Thoracic aorta endothelial cell (primary cell): ENCODE measurements around the gene ASB2. TPM values are rescaled to one million over a fixed set of nuclear protein-coding genes. Genes with fewer than 3 reads are reported as not detected.

ENCODE experiments used
- small RNA-seq: library from RNA; depleted of rRNA; stranded (forward); fragments of <200 nt; gene quantifications from one replicate; pipeline ENCODE3, GENCODE V24; 2012
- total RNA-seq: library from RNA; depleted of rRNA; stranded (reverse); fragments of >200 nt; gene quantifications from 2 replicates; pipeline ENCODE4 v1.2.3, GENCODE V29; 2012

ASB2 gene
- not detected in 2 replicates for total RNA-seq

GRCh38 chr14:93976477-93977057 is at the start of gene ASB2:
TSS of gene ASB2 (minus strand) at chr14:93976570. CDS start at chr14:93964539, 12,031 bp downstream.

GRCh38 chr14:93997082-93997481 is 20.7 kb upstream of the ASB2 start, which contains the start of gene CCDC197:
TSS of gene CCDC197 (plus strand) at chr14:93997301. CDS start at chr14:93998132, 831 bp downstream.

GRCh38 chr14:93926873-93927799 is 49.2 kb downstream of the ASB2 start, which contains the start of gene FAM181A:
TSS of gene FAM181A (plus strand) at chr14:93927344. CDS start at chr14:93928286, 942 bp downstream.

Small RNA genes lying within 50 kb of the gene (small RNA-seq; reads per million reads assigned to genes)
- gene MIR4506 = not detected

Other genes with a start within 250 kb of the ASB2 start
- gene PRIMA1, start 188.1 kb downstream of the ASB2 start, total RNA-seq = not detected in 2 replicates
- gene FAM181A, start 49.2 kb downstream of the ASB2 start, total RNA-seq = not detected in 2 replicates
- gene CCDC197, start 20.7 kb upstream of the ASB2 start, total RNA-seq = not detected in 2 replicates
- 0.93 and 1.8 TPM in 2 replicates for gene OTUB2, start 49.8 kb upstream of the ASB2 start, total RNA-seq
- gene DDX24, start 104.6 kb upstream of the ASB2 start, total RNA-seq = 136 and 145 TPM in 2 replicates
- 9.3 TPM in 2 replicates for gene IFI27L1, start 104.7 kb upstream of the ASB2 start, total RNA-seq
- gene IFI27, start 134.2 kb upstream of the ASB2 start, total RNA-seq = 294 and 346 TPM in 2 replicates
- 28.2 and 35.5 TPM in 2 replicates for gene IFI27L2, start 153.0 kb upstream of the ASB2 start, total RNA-seq
- gene PPP4R4, start 197.8 kb upstream of the ASB2 start, total RNA-seq = under 0.01 TPM in 2 replicates